H1 (cell line): ENCODE results near the gene GREM2. TPM values are rescaled to one million over a fixed set of nuclear protein-coding genes. Genes with fewer than 3 reads are reported as not detected.

Experiments used
- BRCA1 ChIP-seq: IDR thresholded peaks from 2 replicates; pipeline ENCODE4 v1.6.1; 2012; ENCODE audit warnings: low read depth, low read length, improper control_type of control experiment
- CHD7 ChIP-seq: fragments of 300-600 bp; sonication (generic); IDR thresholded peaks from 2 replicates; pipeline ENCODE4 v1.7.1; 2012; ENCODE audit warnings: low read length, moderate library complexity, mild to moderate bottlenecking, inconsistent platforms; ENCODE audit not compliant: insufficient replicate concordance
- FOSL1 ChIP-seq: IDR thresholded peaks from 2 replicates; pipeline ENCODE4 v1.6.1; 2011; ENCODE audit warnings: mild to moderate bottlenecking, low read depth, low read length, moderate library complexity; ENCODE audit not compliant: insufficient read depth
- HDAC2 ChIP-seq, 2 experiments: fragments of 300-600 bp in 1 of 2; sonication (generic) in 1 of 2; IDR thresholded peaks; 2 replicates each; pipeline ENCODE4 v1.6.1; 2011 to 2012; ENCODE audit warnings: low read depth in 2 of 2, low read length in 2 of 2, mild to moderate bottlenecking in 2 of 2, moderate library complexity in 2 of 2, borderline replicate concordance in 1 of 2, inconsistent platforms in 1 of 2
- POLR2AphosphoS5 ChIP-seq: IDR thresholded peaks from 2 replicates; pipeline ENCODE4 v1.6.1; 2011; ENCODE audit warnings: low read depth, low read length
- POU5F1 ChIP-seq: IDR thresholded peaks from 2 replicates; pipeline ENCODE4 v1.6.1; 2011; ENCODE audit warnings: low read depth, mild to moderate bottlenecking, low read length, moderate library complexity
- SIX5 ChIP-seq: IDR thresholded peaks from 2 replicates; pipeline ENCODE4 v1.6.1; 2011; ENCODE audit warnings: mild to moderate bottlenecking, low read depth, low read length
- polyA plus RNA-seq, 7 experiments: library from polyadenylated mRNA; depleted of rRNA in 3 of 7; stranded (reverse) in 5 of 7; unstranded in 2 of 7; fragments of >200 nt in 5 of 7; fragments of 200-250 nt in 2 of 7; gene quantifications; 1 replicate in 5 of 7; 2 replicates in 1 of 7; 4 replicates in 1 of 7; pipeline versions ENCODE4 v1.2.1 to v1.2.3, GENCODE V29; 2011 to 2013; ENCODE audit warnings: missing spikeins in 2 of 7, mixed read lengths in 2 of 7
- total RNA-seq: library from RNA; stranded (reverse); fragmentation: NEBNext Ultra II Directional; extraction: Animal tissue kit (Norgen Biotek cat#: 25700); gene quantifications from 2 replicates; pipeline ENCODE4 v1.2.1, GENCODE V29; 2021

The GREM2 gene
- total and polyA plus RNA-seq, 2 of the 8 experiments (the other 6 are each of a cell fraction or from before 2014, with no cell fraction given): 0.05 TPM; not detected in 1

GRCh38 chr1:240501115-240501514, 110.8 kb downstream of the GREM2 start (continued):
- no peak for TF ChIP-seq CHD7
- no peak for TF ChIP-seq FOSL1
- TF ChIP-seq BRCA1: no peak
- no peak for TF ChIP-seq SIX5
- no peak for TF ChIP-seq HDAC2 (IDR thresholded peaks at IDR 0.05; ENCODE audit: borderline replicate concordance in 1 of 2, low read depth in 2 of 2, low read length in 2 of 2)
- TF ChIP-seq POU5F1: no peak
- TF ChIP-seq POLR2AphosphoS5: no peak
